22Rv1 (cell line): ENCODE results near the gene ETV4.

Experiments used
- CTCF ChIP-seq: fragments of 450-650 bp; IDR thresholded peaks from 2 replicates; pipeline ENCODE4 v1.5.1; 2017; ENCODE audit warnings: mild to moderate bottlenecking
- ZFX ChIP-seq: fragments of 450-650 bp; IDR thresholded peaks from 2 replicates; pipeline ENCODE4 v1.6.1; 2017; ENCODE audit warnings: antibody characterized with exemption, borderline replicate concordance

GRCh38 chr17:43550754-43551153, 4.6 kb upstream of the ETV4 start:
- TF ChIP-seq CTCF: no peak
- no peak for TF ChIP-seq ZFX
